Measurements from ENCODE around the gene GAB3.

DNA sequence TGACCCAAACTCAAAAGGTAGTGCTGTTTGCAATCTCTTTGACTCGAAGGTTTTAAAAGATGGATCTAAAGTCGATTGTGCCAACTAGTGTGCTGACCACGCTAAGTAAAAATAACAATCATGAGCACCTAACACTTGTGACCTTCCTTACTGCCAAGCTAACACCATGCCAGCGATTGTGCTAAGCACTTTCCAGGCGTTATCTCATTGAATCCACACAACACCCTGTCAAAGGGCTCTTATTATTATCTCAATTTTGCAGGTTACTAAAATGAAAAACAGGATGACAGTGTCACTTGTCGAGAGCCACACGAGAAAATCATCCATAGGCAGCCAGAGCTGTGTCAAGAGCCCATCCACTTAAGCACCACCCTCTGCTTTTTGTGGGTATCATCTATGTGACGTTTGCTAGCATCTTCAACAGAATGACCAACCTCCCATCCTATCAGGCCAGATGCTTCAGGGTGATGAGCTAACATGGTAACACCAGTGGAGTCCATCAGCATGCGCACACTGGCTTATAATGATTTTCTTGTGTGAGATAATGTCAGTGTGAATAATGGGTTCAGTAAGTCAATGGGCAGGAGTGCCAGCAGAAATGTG is 893 bp upstream of the GAB3 start:
- TF ChIP-seq, protein P1, sequence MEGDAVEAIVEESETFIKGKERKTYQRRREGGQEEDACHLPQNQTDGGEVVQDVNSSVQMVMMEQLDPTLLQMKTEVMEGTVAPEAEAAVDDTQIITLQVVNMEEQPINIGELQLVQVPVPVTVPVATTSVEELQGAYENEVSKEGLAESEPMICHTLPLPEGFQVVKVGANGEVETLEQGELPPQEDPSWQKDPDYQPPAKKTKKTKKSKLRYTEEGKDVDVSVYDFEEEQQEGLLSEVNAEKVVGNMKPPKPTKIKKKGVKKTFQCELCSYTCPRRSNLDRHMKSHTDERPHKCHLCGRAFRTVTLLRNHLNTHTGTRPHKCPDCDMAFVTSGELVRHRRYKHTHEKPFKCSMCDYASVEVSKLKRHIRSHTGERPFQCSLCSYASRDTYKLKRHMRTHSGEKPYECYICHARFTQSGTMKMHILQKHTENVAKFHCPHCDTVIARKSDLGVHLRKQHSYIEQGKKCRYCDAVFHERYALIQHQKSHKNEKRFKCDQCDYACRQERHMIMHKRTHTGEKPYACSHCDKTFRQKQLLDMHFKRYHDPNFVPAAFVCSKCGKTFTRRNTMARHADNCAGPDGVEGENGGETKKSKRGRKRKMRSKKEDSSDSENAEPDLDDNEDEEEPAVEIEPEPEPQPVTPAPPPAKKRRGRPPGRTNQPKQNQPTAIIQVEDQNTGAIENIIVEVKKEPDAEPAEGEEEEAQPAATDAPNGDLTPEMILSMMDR (IDR thresholded peaks at IDR 0.05; ENCODE audit: low read length), result no peak
- TF ChIP-seq EZH2 (IDR thresholded peaks at IDR 0.05; ENCODE audit: borderline replicate concordance, low read length), result no peak
